HG03460 (cell line): Measurements from ENCODE around the gene IKZF2.

Source experiments
- ATAC-seq: cut with Tn5 transposase; IDR thresholded peaks from one replicate; pipeline ENCODE4 v1.9.1; 2021; ENCODE audit not compliant: unreplicated experiment

The IKZF2 gene

GRCh38 chr2:213156717-213157116, 5.3 kb upstream of the IKZF2 start:
- ATAC-seq: no peak

- no peak for ATAC-seq
Measured at GRCh38 chr2:213152888-213153287, 1.5 kb upstream of the IKZF2 start.

- peak; percentile 21 for ATAC-seq
Measured at GRCh38 chr2:213152065-213152794, 818 bp upstream of the IKZF2 start.

GRCh38 chr2:213150315-213151097, 906 bp downstream of the IKZF2 start:
- ATAC-seq: no peak

GRCh38 chr2:213149949-213150314, 1.5 kb downstream of the IKZF2 start:
- ATAC-seq: no peak

GRCh38 chr2:213149294-213149875, 2.0 kb downstream of the IKZF2 start:
- no peak for ATAC-seq

GRCh38 chr2:213148572-213149261, 2.7 kb downstream of the IKZF2 start:
- peak; percentile 16 for ATAC-seq

DNA sequence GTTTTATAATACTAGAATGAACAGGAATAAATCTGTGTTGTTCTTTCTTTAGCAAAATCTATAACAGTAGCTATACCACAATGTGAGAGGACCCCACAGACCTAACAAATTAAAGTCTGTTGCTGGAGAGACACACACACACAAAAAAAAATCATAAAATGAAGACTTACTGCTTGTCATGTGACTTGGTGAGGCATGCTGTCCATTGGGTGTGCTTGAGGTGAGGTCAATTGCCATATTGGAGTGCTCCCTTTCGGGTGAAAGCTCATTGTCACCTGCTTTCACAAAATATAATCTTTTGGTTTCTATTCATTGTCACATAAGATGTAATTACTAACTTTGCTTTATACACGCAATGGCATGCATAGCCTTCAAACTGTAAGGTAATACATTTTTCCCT, 3.9 kb downstream of the IKZF2 start:
- ATAC-seq: peak; percentile 15

DNA sequence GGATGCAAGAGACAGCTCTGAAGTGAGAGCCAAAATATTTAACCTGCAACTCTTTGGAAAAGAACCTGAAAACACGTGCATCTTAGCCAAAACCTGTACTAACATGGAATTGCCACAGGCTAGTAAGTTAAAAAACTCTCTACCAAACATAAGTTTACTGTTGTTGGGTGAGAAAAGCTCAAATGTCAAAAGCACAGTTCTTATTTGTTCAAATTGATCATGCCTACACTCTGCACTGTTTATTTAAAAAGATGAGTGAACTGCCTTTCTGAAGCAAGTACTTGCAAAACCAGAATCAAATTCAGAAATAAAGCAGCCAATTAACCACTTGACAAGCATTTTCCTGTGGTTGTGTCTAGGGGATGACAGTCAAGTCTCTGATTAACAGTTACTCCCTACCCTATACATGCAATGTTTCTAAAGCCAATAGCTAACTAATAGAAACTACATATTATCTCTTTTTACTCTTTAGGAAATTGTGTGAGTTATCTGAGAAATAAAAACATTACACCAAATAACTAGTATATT, 5.6 kb downstream of the IKZF2 start:
- no peak for ATAC-seq

DNA sequence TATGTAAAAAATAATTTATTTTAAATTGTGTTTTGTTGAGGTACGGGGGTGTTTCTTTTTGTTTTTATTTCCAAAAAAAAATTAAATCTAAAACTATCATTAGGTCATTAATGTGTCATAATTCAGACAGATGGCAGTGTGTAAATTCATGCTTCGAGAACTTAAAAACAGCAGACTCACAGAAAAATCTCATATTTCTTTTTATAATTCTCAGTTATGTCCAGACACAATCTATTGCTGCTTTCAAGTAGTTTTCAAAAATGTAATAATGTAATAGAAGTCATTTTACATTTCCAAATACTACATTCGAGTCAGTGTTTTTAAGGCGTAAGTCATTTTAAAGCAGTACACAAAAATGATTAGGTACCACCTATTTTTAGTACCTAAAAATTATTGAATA, 14.3 kb downstream of the IKZF2 start:
- no peak for ATAC-seq

DNA sequence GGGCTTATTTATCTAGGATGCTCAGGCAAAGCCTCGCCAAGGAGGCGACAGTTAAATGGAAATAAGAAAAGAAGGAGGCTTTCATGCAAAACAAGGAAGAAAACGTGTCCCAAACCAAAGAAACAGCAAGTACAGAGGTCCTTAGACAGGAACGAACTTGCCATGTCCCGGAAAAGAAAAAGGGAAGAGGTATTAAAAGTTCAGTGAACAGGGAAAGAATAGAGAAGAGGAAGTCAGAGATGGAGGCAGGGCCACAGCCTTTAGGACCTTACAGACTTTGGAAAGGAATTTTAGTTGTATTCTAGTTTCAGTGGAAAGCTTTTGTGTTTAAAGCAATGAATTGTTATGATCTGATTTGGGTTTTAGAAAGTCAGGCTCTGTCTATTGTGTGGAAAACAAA, 22.1 kb downstream of the IKZF2 start:
- no peak for ATAC-seq

DNA sequence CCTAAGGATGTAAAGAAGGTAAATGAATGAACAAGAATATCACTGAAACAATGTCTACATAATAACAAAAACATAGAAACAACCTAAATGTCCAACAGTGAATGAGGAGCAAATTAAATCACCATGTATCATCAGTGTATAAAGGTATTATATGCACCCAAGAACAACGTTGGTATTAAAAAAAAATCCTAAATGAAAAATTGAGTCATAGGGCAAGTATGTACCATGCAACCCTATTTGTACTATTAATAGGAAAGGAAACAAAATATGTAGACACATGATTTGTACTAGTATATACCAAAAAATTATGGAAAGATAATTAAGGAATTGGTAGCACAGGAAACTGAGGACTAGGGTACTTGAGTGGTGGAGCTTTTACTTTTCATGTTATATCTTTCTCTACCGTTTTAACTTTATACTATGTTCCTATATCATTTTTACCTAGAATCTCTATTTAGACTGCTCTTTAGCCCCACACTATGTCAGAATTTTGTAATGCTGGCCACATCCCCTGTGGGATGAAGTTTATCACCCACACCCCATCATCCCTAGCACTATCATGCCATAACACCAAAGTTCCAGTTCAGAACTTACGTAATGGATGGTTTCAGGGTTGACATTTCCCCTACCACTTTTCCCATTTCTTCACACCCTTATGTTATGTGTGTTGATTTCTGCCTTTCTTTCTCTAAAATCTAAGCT, 25.6 kb downstream of the IKZF2 start:
- ATAC-seq: no peak

GRCh38 chr2:213122725-213123124, 28.7 kb downstream of the IKZF2 start:
- no peak for ATAC-seq

DNA sequence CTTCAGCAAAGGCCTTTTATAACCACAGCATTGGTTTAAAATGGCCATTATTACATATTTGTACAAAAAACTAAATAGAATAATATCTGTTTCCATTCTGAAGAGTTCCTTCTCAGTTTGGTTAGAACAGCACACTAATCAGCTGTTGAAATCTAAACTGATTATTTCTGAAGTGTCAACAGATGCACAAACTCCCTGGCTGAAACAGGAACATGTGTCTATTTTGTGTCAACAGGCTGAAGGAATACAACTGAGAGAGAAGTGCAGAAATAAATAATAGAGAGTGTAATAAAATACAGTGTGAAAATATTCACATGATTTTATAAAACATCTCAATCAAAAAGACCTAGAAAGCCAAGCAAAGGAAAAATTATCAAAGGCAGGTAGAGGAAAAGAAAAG, 29.7 kb downstream of the IKZF2 start:
- no peak for ATAC-seq

GRCh38 chr2:213119061-213119809, 32.2 kb downstream of the IKZF2 start:
- peak; percentile 81 for ATAC-seq

GRCh38 chr2:213108308-213108707, 43.1 kb downstream of the IKZF2 start:
- no peak for ATAC-seq

DNA sequence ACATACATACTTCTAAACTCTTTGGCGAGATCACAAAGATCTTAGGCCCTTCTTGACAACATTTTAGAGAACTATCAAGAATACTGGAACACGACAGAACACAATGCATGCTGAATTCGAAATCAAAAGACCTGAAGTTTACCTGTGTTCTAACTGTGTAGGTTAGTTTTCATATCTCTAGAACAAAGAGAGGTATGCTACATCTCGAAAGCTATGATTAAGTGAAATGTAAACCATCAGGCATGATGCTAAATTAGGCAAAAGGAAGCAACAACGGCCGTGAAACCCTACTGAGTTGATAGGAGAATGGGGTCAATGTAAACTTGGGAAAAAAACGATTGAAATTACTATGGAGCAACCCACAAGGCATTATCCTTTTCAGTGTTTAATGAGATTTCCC, 43.7 kb downstream of the IKZF2 start:
- ATAC-seq: no peak

GRCh38 chr2:213105212-213105611, 46.2 kb downstream of the IKZF2 start:
- no peak for ATAC-seq

DNA sequence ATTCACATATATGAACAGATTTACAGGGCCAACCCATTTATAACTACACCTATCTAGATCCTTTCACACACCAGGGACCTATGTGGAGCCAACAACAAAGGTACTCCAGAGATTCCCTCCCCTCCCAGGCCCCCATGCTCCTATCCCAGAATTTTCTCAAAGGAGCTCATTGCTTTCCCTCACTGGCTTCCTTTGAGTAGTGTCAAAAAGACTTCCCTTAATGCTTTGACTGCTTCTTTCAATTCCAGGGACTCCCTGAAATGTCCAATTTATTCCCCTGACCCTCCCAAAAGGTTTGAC, 46.6 kb downstream of the IKZF2 start:
- no peak for ATAC-seq
